NCI-H2171 (cell line): ENCODE measurements around the gene TNFSF13.

Source experiments
- DNase-seq: peaks from one replicate; lab custom pipeline; 2025; lab: John Stamatoyannopoulos, UW

The TNFSF13 gene

DNA sequence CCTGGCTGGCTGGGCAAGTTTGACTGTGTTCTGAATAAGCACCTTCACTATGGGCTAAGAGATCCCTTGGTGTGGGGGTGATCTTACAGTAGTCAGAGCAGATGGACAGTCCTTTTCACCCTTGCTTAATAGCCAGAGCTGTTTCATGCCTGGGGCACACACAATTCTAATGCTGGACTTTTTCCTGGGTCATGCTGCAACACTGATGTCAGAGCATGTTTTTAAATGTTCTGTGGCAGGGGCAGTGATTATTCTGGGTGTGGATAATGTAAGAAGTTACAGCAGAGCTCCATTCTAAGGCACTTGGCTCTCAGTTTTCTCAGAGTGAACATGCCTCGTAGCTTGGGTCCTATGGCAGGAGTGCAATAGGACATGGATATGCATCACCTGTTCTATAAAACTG, 16.9 kb downstream of the TNFSF13 start:
- DNase-seq, result no peak

DNA sequence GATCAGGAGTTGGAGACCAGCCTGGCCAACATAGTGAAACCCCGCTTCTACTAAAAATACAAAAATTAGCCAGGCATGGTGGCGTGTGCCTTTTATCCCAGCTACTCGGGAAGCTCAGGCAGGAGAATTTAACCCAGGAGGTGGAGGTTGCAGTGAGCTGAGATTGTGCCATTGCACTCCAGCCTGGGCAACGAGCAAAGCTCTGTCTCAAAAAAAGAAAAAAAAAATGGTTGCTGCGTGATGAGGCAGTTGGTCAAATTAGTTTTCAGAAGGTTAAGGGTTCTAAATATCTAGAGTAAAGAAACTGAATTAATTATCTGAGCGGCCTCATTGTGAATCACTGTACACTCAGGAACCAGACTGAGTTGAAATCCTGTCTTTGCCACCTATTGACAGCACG, 17.4 kb downstream of the TNFSF13 start:
- no peak for DNase-seq

DNA sequence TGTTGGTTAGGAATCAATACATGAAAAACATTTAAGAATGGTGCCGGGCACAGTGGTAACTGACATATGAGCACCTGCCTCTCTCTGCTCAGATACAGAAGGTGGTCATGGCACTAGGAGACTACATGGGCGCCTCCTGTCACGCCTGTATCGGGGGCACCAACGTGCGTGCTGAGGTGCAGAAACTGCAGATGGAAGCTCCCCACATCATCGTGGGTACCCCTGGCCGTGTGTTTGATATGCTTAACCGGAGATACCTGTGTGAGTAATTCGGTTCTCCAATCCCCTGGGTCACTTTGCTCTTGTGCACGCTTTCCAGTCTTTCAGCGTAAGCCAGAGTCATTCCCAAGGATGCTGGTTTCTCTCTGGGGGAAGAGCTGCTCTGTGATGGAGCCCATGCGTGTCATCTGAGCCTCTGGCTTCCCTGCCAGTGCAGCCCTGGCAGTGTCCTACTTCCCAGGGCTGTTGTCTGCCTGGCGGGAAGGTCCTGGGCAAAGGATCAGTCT, 17.9 kb downstream of the TNFSF13 start:
- DNase-seq, result no peak

DNA sequence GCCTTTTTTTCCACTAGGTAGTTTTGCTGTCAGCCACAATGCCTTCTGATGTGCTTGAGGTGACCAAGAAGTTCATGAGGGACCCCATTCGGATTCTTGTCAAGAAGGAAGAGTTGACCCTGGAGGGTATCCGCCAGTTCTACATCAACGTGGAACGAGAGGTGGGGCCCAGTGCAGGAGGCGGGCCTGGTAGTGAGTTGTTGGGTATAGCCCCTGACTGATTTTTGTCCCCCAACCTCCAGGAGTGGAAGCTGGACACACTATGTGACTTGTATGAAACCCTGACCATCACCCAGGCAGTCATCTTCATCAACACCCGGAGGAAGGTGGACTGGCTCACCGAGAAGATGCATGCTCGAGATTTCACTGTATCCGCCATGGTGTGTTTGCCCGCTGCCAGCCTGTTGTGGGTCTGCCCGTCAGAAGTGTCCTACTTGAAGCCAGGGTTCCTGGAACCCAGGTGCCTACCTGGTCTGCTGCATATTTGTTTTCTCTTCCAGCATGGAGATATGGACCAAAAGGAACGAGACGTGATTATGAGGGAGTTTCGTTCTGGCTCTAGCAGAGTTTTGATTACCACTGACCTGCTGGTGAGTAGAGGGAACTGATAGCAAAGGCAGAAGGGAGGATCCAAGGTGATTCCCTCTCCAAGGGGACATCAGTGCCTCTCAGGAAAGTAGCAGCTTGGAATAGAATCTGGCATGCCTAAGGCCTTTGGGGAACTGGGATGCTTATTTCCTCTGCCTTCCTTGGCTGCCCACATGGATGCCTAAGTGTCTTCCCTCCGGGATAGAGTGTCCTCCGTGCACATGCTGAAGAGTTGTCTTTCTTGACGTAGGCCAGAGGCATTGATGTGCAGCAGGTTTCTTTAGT, 19.0 kb downstream of the TNFSF13 start:
- DNase-seq, result no peak

DNA sequence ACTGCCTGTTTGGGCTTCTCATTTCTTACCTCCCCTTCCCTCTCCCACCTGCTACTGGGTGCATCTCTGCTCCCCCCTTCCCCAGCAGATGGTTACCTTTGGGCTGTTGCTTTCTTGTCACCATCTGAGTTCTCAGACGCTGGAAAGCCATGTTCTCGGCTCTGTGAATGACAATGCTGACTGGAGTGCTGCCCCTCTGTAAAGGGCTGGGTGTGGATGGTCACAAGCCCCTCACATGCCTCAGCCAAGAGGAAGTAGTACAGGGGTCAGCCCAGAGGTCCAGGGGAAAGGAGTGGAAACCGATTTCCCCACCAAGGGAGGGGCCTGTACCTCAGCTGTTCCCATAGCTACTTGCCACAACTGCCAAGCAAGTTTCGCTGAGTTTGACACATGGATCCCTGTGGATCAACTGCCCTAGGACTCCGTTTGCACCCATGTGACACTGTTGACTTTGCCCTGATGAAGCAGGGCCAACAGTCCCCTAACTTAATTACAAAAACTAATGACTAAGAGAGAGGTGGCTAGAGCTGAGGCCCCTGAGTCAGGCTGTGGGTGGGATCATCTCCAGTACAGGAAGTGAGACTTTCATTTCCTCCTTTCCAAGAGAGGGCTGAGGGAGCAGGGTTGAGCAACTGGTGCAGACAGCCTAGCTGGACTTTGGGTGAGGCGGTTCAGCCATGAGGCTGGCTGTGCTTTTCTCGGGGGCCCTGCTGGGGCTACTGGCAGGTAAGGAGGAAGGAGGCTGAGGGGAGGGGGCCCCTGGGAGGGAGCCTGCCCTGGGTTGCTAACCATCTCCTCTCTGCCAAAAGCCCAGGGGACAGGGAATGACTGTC, 20.7 kb downstream of the TNFSF13 start, which contains the start of gene CD68:
Gene CD68, plus strand, starts transcription at position 638 of the 833 bp plus-strand sequence. Its CDS starts 40 bp downstream, at position 678.
- DNase-seq, result no peak

DNA sequence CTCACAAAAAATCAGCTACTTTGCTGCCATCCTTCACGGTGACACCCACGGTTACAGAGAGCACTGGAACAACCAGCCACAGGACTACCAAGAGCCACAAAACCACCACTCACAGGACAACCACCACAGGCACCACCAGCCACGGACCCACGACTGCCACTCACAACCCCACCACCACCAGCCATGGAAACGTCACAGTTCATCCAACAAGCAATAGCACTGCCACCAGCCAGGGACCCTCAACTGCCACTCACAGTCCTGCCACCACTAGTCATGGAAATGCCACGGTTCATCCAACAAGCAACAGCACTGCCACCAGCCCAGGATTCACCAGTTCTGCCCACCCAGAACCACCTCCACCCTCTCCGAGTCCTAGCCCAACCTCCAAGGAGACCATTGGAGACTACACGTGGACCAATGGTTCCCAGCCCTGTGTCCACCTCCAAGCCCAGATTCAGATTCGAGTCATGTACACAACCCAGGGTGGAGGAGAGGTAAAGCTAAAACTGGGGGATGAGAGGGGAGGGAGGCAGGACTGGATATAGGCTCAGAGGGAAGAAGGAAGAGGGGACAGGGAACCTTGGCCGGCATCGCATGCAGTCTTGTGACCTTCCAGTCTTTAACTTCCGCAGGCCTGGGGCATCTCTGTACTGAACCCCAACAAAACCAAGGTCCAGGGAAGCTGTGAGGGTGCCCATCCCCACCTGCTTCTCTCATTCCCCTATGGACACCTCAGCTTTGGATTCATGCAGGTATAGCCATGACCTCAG, 21.5 kb downstream of the TNFSF13 start:
- DNase-seq, result no peak

DNA sequence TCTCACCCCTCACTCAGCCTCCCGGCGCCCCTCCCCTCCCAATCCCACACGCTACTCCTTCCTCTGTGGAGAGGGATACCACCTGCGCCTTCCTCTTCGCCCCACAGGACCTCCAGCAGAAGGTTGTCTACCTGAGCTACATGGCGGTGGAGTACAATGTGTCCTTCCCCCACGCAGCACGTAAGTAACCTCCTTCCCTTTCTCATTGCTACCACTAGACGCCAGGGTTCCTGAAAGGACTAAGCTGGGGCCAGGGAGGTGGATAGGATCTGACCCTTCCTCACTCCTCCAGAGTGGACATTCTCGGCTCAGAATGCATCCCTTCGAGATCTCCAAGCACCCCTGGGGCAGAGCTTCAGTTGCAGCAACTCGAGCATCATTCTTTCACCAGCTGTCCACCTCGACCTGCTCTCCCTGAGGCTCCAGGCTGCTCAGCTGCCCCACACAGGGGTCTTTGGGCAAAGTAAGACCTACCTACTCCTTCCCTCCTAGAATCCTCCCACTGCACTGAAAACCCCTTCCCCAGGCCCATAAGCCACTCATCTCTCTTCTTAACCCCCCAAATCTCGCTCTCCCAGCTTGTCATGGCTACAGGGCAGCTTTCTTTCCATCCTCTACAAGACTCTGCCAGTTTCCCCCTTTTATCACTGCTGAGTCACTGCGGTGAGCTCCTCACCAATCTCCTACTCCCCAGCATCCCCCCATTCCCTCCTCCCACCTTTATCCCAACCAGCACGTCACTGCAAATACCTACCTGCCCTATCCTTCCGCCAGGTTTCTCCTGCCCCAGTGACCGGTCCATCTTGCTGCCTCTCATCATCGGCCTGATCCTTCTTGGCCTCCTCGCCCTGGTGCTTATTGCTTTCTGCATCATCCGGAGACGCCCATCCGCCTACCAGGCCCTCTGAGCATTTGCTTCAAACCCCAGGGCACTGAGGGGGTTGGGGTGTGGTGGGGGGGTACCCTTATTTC, 22.3 kb downstream of the TNFSF13 start:
- no peak for DNase-seq

DNA sequence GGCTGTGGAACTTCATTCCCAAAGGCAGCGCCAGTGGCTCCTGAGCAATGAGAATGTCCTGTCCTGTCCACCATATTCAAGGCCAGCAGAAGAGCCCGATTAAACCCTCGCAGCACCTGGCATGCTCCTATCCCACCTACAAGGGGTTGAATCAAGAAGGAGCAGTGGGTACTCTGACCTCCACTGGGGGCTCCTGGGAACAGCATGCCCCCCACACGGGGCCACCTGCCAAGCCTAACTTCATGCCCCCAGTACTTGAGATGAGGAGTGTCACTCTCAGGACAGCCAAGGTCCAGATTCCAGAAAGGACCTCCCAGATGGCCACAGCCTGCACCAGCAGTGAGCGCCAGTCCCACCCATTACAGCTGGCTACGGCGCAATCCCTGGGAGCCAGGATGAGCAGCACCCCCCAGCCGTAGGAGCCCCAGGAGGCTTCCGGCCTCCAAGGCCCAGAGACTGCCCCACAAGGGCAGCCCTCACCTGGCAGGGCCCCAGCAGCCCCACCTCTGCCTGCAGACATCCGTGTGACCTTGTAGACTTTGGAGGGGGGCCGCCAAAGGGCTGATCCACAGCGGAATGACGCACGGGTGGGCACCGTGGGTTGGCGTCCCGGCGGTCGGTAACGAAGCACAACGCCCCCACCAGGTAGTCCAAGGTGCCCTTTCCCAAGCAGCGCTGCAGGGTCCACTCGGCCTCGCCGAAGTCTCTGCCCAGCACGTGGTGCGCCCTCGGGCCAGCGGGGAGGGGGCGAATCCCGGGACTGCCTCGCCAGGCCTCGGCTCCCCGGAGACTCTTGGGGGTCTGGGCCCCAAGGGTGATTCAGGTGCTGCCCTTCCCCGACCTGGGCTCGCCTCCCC, 24.1 kb downstream of the TNFSF13 start:
- no peak for DNase-seq

DNA sequence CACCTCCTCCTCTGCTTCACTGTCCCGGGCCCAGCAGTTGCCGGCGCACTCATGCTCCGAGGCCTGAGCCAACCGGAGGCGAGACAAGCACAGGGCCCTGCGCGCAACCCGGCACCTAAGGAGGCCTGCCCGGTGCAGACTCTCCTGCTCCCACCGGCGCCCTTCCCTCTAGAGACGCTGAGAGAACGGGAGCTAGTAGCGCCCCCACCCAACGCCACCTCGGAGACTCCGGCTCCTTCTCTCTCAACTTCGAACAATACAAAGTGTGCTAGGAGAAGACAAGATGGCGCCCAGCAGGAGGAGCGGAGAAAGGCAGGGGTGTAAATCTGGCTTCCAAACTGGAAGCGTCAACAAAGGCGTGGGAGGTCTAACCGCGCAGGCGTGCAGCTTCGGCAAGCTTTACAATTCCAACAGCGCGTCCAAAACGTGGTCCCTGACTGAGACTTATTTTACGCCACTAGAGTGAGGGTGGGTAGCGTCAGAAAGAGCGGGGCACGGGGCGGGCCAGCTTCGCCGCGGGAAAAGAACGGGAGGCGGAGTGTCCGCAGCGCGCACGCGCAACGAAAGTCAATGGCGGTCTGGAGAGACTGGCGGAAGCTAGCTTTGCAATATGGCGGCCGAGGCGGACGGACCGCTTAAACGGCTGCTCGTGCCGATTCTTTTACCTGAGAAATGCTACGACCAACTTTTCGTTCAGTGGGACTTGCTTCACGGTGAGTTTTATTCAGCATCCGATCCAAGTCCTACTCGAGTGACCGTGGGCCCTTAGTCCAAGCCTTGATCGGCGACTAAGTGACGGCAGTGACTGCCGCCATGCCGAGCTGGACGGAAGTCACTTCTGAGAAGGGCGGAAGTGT, 24.9 kb downstream of the TNFSF13 start, which contains the start of gene MPDU1:
Gene MPDU1, plus strand, starts transcription at position 600 of the 857 bp plus-strand sequence. Its CDS starts 11 bp downstream, at position 611.
- peak; percentile 95 for DNase-seq

DNA sequence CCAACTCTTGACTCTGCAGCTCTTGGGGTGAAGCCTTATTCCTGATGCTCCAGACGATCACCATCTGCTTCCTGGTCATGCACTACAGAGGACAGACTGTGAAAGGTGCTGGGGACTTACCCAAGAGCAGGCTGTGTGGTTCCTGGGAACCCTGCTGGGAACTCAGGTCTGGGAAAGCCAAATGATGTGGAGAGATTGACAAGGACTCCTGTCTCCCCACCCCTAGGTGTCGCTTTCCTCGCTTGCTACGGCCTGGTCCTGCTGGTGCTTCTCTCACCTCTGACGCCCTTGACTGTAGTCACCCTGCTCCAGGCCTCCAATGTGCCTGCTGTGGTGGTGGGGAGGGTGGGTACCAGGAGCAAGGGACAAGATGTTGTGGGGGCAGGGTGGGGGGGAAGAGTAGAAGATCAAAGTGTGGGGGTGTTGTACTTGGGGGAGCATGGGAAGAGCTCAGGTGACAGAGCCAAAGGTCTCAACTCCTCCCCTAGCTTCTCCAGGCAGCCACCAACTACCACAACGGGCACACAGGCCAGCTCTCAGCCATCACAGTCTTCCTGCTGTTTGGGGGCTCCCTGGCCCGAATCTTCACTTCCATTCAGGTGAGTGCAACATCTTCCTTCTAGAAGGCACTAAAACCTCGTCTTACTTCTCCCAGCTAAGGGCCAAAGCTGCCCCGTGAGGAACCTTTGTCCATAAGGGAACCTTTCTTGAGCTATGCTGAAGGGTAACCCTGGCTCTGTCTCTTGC, 28.3 kb downstream of the TNFSF13 start:
- no peak for DNase-seq

DNA sequence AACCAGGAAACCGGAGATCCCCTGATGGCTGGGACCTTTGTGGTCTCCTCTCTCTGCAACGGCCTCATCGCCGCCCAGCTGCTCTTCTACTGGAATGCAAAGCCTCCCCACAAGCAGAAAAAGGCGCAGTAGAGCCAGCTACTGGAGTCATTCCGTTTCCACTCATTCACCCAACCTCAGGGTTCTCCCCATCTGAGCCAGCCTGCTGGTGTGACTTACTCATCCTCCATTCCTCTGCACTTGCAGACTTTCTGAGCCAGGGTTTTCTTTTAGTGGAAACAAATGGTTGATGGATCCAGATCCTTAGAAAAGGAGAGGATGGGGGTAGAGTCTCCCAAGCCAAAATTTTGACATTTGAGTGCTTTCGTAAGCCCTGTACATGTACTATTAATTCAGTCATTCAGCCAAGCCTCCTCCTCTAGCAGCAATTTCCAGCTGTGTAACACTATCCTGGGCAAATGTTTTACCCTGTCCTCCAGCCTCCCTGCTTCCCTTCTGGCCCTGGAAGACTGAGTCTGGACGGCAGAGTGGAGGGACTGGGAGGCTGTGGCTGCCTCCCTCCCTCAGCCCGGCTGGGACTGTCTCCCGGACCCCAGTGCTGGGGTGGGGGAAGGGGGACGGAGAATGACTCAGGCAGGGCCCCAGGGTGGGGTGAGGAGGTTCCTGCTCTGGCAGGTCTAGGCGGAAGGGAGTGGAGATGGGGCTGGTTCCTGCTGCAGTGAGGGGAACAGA, 29.0 kb downstream of the TNFSF13 start:
- no peak for DNase-seq

DNA sequence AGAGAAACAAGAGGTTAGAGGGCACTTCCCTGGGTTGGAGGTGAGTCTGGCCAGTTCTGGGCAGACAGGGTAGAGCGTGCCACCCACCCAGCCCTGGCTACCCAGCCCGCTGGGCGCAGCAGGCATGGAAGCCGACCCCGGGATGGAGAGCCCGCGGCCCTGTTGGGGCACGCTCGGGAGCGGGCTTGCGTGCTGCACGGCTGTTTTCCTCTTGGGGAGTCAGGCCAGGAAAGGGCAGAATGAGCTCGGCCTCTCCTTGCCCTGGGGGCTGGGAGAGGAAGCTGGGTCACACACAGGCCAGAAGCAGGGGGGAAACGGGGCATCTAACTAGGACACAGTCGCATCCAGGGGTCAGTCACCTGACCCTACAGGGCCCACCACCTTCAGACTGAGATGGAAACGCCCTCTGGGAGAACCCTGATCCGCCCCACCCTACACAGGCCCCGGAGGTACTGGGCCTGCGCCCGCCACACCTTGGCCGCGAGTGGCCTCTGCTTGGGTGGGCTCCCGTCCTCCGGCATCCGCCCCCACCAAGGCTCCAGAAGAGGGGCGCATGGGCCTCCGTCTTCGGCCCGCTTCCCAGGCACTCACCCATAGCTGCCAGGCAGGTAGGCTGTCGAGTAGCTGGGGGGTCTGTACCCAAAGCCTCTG, 30.1 kb downstream of the TNFSF13 start:
- no peak for DNase-seq

DNA sequence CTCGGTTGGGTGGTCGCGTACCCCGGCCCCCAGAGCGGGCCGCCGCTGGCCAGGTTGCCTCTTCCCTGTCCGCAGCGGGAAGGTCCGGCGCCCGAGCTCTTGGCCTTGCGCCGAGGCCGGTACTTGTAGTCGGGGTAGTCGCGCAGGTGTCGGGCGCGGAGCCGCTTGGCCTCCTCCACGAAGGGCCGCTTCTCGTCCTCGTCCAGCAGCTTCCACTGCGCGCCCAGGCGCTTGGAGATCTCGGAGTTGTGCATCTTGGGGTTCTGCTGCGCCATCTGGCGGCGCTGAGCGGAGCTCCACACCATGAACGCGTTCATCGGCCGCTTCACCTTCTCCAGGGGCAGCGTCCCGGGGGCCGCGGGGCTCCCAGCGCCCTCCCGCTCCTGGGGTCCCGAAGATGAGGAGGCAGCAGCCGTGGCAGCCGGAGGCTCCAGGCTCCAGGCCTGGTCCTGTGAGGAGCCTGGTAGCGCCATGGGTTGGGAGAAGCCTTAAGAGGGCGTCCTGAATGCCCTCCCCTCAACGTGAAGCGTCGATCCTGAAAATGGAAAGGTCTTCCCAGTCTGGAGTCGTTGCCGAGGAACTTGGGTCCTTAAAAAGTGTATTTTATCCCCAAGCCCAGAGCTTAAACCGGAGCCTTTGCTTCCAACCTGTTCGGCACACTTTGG, 30.8 kb downstream of the TNFSF13 start:
- DNase-seq, result peak; percentile 67

DNA sequence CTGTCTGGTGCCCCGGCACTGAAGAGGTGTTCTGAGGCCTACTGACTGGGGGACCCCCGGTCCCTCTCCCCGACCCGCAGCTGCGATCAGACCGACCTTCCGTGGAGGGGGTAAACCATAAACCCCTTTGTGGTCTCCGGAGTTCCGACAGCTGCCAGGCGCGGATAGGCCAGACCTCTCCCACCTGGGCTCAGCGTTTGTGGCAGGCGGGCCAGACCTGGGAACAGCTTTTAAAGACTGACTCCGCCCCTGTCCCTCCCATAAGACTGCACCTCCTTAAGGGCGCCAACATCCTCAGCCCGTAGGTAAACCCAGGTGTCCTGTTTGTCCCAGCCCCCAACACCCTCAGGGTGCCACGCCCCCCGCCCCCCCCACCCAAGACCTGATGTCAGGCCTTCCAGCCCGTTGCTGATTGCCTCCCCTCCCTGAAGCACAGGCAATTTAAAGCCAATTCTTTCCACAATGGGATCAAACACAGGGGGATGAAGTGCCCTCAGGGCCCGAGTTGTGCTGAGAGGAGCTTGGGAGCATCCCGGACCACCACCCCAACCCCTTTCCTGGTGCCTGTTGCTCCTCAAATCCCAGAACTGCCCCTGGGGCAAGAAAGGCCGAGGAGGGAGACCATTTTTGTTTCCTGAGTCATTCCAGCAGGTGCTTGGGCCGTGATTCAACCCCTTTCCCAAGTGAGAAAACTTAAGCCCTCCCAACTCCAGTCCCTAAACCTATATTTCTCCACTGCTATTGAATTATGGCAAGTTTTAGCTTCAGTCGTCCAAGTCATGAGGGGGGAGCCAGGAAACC, 31.5 kb downstream of the TNFSF13 start, which contains the start of gene SOX15:
Gene SOX15, minus strand, starts transcription at position 204 of the 801 bp plus-strand sequence. CDS start 418 bp downstream, outside the sequence.
- peak; percentile 17 for DNase-seq

DNA sequence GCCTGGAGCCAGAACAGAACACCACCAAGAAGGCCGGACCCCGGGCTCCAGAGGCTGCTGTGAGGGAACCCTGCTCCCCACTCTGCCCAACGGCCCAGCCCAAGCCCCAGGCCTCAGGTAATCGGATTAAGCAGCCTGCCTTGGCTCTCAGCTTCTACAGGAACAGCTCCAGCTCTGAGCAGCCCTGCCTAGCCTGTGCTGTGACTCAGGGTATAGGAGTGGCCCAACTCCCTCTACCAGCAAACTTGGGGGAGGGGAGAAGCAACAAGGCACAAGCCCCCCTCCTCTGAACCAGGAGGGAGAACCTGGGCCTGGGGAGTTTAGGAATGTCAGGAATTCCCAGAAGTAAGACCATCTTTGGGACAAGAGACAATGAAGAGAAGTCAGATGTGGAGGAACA, 32.2 kb downstream of the TNFSF13 start:
- DNase-seq, result no peak
